ENCODE results near the gene F5. TPM values are rescaled to one million over a fixed set of nuclear protein-coding genes. Genes with fewer than 3 reads are reported as not detected.
A peak's percentile ranks its signal among the peaks of the same experiment; 100 is the strongest.

F5 gene
- total and polyA plus RNA-seq, 2 of the 13 experiments (the other 11 are each of a cell fraction or from before 2014, with no cell fraction given) = 38.3 to 64.0 TPM

GRCh38 chr1:169595764-169596711, 9.8 kb upstream of the F5 start (continued):
- TF ChIP-seq NFAT5 (CRISPR knock-in tag; IDR thresholded peaks at IDR 0.05) (peak; percentile 75; the same call in 1 of the 2 replicates), ARID5B (CRISPR knock-in tag; IDR thresholded peaks at IDR 0.05) (peak; percentile 19; the same call in 1 of the 2 replicates), RXRB (CRISPR knock-in tag; IDR thresholded peaks at IDR 0.05; ENCODE audit: borderline replicate concordance) (peak; percentile 36; the same call in 1 of the 2 replicates), ZNF580 (CRISPR knock-in tag; IDR thresholded peaks at IDR 0.05; ENCODE audit: borderline replicate concordance, low read depth) (peak; percentile 55; the same call in 1 of the 2 replicates), HBP1 (CRISPR knock-in tag; IDR thresholded peaks at IDR 0.05; ENCODE audit: low read depth) (peak; percentile 86), ZNF891 (CRISPR knock-in tag; IDR thresholded peaks at IDR 0.05) (no peak), HDAC2 (CRISPR knock-in tag; IDR thresholded peaks at IDR 0.05) (peak; percentile 46; the same call in 1 of the 2 replicates), ZNF331 (CRISPR knock-in tag; IDR thresholded peaks at IDR 0.05) (peak; percentile 61; the same call in 1 of the 2 replicates), EHMT2 (IDR thresholded peaks at IDR 0.05; ENCODE audit: borderline replicate concordance, low read depth, low read length) (peak; percentile 71; the same call in 1 of the 2 replicates), ZNF260 (CRISPR knock-in tag; IDR thresholded peaks at IDR 0.05; ENCODE audit: borderline replicate concordance, low read depth) (no peak), FOXP4 (CRISPR knock-in tag; IDR thresholded peaks at IDR 0.05) (no peak), ZSCAN31 (CRISPR knock-in tag; IDR thresholded peaks at IDR 0.05; ENCODE audit: low read depth) (no peak), ZNF232 (CRISPR knock-in tag; IDR thresholded peaks at IDR 0.05; ENCODE audit: borderline replicate concordance) (0 out of 2 replicates have a peak, but pooled peaks have one; percentile 35)

Measured in HepG2 (cell line).